Activated T-helper 2 cell treated with anti-CD3 and anti-CD28 coated beads, Interferon-gamma antibody, Interleukin-2, Interleukin-4, amounts not matched to agents 10 μg/mL and 5 μg/mL and 100 μg/mL, durations not matched to agents 14 hours and 24 hours and 36 hours (primary cell): ENCODE measurements around the gene LMAN1L. TPM values are rescaled to one million over a fixed set of nuclear protein-coding genes. Genes with fewer than 3 reads are reported as not detected.

Source experiments
- DNase-seq: peaks from one replicate; pipeline ENCODE4 v3.0.0; 2021; ENCODE audit warnings: low spot score
- H3K27ac Mint-ChIP-seq: one replicate; pipeline ENCODE4 v1.8.0; 2021; ENCODE audit warnings: mixed read lengths
- H3K27me3 Mint-ChIP-seq: one replicate; pipeline ENCODE4 v1.8.0; 2021; ENCODE audit warnings: low read depth, mixed read lengths
- H3K36me3 Mint-ChIP-seq: one replicate; pipeline ENCODE4 v1.8.0; 2021; ENCODE audit warnings: low read depth, mixed read lengths
- H3K4me1 Mint-ChIP-seq: one replicate; pipeline ENCODE4 v1.8.0; 2021; ENCODE audit warnings: low read depth, mixed read lengths
- H3K4me3 Mint-ChIP-seq: one replicate; pipeline ENCODE4 v1.8.0; 2021; ENCODE audit warnings: low read depth, mild to moderate bottlenecking, moderate library complexity, mixed read lengths
- H3K9me3 Mint-ChIP-seq: one replicate; pipeline ENCODE4 v1.8.0; 2021; ENCODE audit warnings: mixed read lengths
- intact Hi-C: fragments of 100-400 bp; cut with micrococcal nuclease; formaldehyde crosslinking; loops from one replicate; pipeline ENCODE4 v1.15.1; 2023
- total RNA-seq: library from RNA; stranded (reverse); gene quantifications from 2 replicates; pipeline ENCODE4 v1.2.3, GENCODE V29; 2022

The LMAN1L gene
- total RNA-seq, 1 donor from 2014 or later: 0.32 TPM

- no peak for DNase-seq
- Mint-ChIP-seq H3K4me1 (peaks cover 36% of the 10 kb centered on the region), H3K36me3 (peaks cover 32% of the 10 kb centered on the region), H3K27me3 (no peaks in the 10 kb centered on the region), H3K4me3 (peak overlapping the region; percentile 71), H3K9me3 (no peaks in the 10 kb centered on the region), H3K27ac (peak overlapping the region; percentile 16)
- intact Hi-C loops: loop anchor here (5.0 kb wide), 1 partner anchor 96 kb away; the partner anchor contains the start of gene COX5A
These were observed 28.5 kb downstream of the LMAN1L start for GRCh38 chr15:74840851-74841775.

- Mint-ChIP-seq H3K27ac (peak overlapping the region; percentile 26), H3K9me3 (no peaks in the 10 kb centered on the region), H3K27me3 (no peaks in the 10 kb centered on the region), H3K36me3 (peaks cover 31% of the 10 kb centered on the region), H3K4me3 (peak overlapping the region; percentile 89), H3K4me1 (peaks cover 38% of the 10 kb centered on the region)
- DNase-seq: no peak
- intact Hi-C loops: loop anchor here (2.0 to 5.0 kb wide), 2 partner anchors 71 to 95 kb away; partner anchors contain the start of gene COX5A
These were observed 29.3 kb downstream of the LMAN1L start for GRCh38 chr15:74841891-74842373.

GRCh38 chr15:74842581-74843444 is 30.2 kb downstream of the LMAN1L start, which contains the start of gene ULK3:
Gene ULK3, minus strand, starts transcription at chr15:74843156. Its CDS starts 51 bp downstream, at chr15:74843105.
- Mint-ChIP-seq H3K27ac (peak within 1 kb of the TSS; percentile 92), H3K4me3 (peak within 1 kb of the TSS; percentile 89), H3K36me3 (peaks cover 38% of the 10 kb centered on the region), H3K27me3 (no peaks in the 10 kb centered on the region), H3K4me1 (peaks cover 38% of the 10 kb centered on the region), H3K9me3 (no peaks in the 10 kb centered on the region)
- DNase-seq: peak; percentile 91
- intact Hi-C loops: loop anchor here (2.0 to 5.0 kb wide), 2 partner anchors 72 to 94 kb away; partner anchors contain the start of gene COX5A

- Mint-ChIP-seq H3K36me3 (peaks cover 43% of the 10 kb centered on the region), H3K4me3 (peak overlapping the region; percentile 81), H3K27ac (peak overlapping the region; percentile 92), H3K4me1 (peaks cover 38% of the 10 kb centered on the region), H3K27me3 (no peaks in the 10 kb centered on the region), H3K9me3 (no peaks in the 10 kb centered on the region)
- intact Hi-C loops: loop anchor here (2.0 to 5.0 kb wide), 2 partner anchors 73 to 94 kb away; partner anchors contain the start of gene COX5A
- no peak for DNase-seq
These were observed 30.8 kb downstream of the LMAN1L start for GRCh38 chr15:74843445-74843828.

- H3K36me3 Mint-ChIP-seq: peaks cover 48% of the 10 kb centered on the region
- H3K4me3 Mint-ChIP-seq: peak overlapping the region; percentile 81
- no peaks in the 10 kb centered on the region for H3K27me3 Mint-ChIP-seq
- intact Hi-C loops: loop anchor here (2.0 to 5.0 kb wide), 6 partner anchors 55 to 107 kb away; partner anchors contain the start of gene COX5A
- no peaks in the 10 kb centered on the region for H3K9me3 Mint-ChIP-seq
- peaks cover 38% of the 10 kb centered on the region for H3K4me1 Mint-ChIP-seq
- peak overlapping the region; percentile 92 for H3K27ac Mint-ChIP-seq
- no peak for DNase-seq
These were observed 31.3 kb downstream of the LMAN1L start for GRCh38 chr15:74843891-74844299.

GRCh38 chr15:74844319-74845207 is 31.9 kb downstream of the LMAN1L start:
- Mint-ChIP-seq H3K27ac (peak overlapping the region; percentile 92), H3K27me3 (no peaks in the 10 kb centered on the region), H3K4me3 (peak overlapping the region; percentile 18), H3K4me1 (peaks cover 38% of the 10 kb centered on the region), H3K36me3 (peaks cover 50% of the 10 kb centered on the region), H3K9me3 (no peaks in the 10 kb centered on the region)
- no peak for DNase-seq
- intact Hi-C loops: loop anchor here (1.0 to 5.0 kb wide), 7 partner anchors 29 to 106 kb away; partner anchors contain the start of genes COX5A and SCAMP2

GRCh38 chr15:74845208-74845568 is 32.6 kb downstream of the LMAN1L start:
- Mint-ChIP-seq H3K36me3 (peaks cover 51% of the 10 kb centered on the region), H3K4me3 (peak overlapping the region; percentile 18), H3K9me3 (no peaks in the 10 kb centered on the region), H3K27ac (peak overlapping the region; percentile 92), H3K27me3 (no peaks in the 10 kb centered on the region), H3K4me1 (peaks cover 38% of the 10 kb centered on the region)
- DNase-seq: peak; percentile 60
- intact Hi-C loops: loop anchor here (1.0 to 2.0 kb wide), 6 partner anchors 28 to 106 kb away; partner anchors contain the start of gene SCAMP2

- intact Hi-C loops: loop anchor here (1.0 to 2.0 kb wide), 6 partner anchors 28 to 105 kb away; partner anchors contain the start of gene SCAMP2
- peak overlapping the region; percentile 18 for H3K4me3 Mint-ChIP-seq
- no peak for DNase-seq
- no peaks in the 10 kb centered on the region for H3K9me3 Mint-ChIP-seq
- H3K27me3 Mint-ChIP-seq: no peaks in the 10 kb centered on the region
- peaks cover 38% of the 10 kb centered on the region for H3K4me1 Mint-ChIP-seq
- H3K27ac Mint-ChIP-seq: peak overlapping the region; percentile 92
- H3K36me3 Mint-ChIP-seq: peaks cover 51% of the 10 kb centered on the region
These were observed 32.9 kb downstream of the LMAN1L start for GRCh38 chr15:74845581-74845980.

- intact Hi-C loops: no loop called here
- H3K4me1 Mint-ChIP-seq: peaks cover 24% of the 10 kb centered on the region
- H3K27me3 Mint-ChIP-seq: no peaks in the 10 kb centered on the region
- no peak overlapping the region for H3K4me3 Mint-ChIP-seq
- no peaks in the 10 kb centered on the region for H3K9me3 Mint-ChIP-seq
- DNase-seq: no peak
- H3K36me3 Mint-ChIP-seq: peaks cover 54% of the 10 kb centered on the region
- no peak overlapping the region for H3K27ac Mint-ChIP-seq
These were observed 34.8 kb downstream of the LMAN1L start for GRCh38 chr15:74847432-74847831.

GRCh38 chr15:74850393-74850792 is 37.8 kb downstream of the LMAN1L start:
- H3K36me3 Mint-ChIP-seq: peaks cover 55% of the 10 kb centered on the region

GRCh38 chr15:74851960-74852359 is 39.3 kb downstream of the LMAN1L start:
- Mint-ChIP-seq H3K36me3 (peaks cover 47% of the 10 kb centered on the region), H3K4me1 (peaks cover 7% of the 10 kb centered on the region), H3K4me3 (no peak overlapping the region), H3K27ac (no peak overlapping the region), H3K9me3 (no peaks in the 10 kb centered on the region), H3K27me3 (no peaks in the 10 kb centered on the region)
- intact Hi-C loops: no loop called here
- DNase-seq: no peak

More at GRCh38 chr15:74850393-74850792, 37.8 kb downstream of the LMAN1L start:
- no peak for DNase-seq
- Mint-ChIP-seq H3K4me3 (no peak overlapping the region), H3K27me3 (no peaks in the 10 kb centered on the region), H3K4me1 (peaks cover 9% of the 10 kb centered on the region), H3K9me3 (no peaks in the 10 kb centered on the region), H3K27ac (no peak overlapping the region)
- intact Hi-C loops: no loop called here
